HL-60 (cell line): ENCODE measurements around the gene CACNA1E.
"Not testable (repeated sequence)": the region's sequence is repeated elsewhere in the genome, so short reads cannot be mapped to it uniquely, and the experiment has no call there.

Experiments
- DNase-seq, 2 experiments: peaks; one replicate each; pipeline ENCODE4 v3.0.0-alpha.2; 2010 to 2020; ENCODE audit warnings: low read depth in 1 of 2, low spot score in 1 of 2
- H3K27ac ChIP-seq: fragments of 250-450 bp; sonication (Bioruptor Pico); replicated peaks from 2 replicates; pipeline ENCODE4 v1.5.1; 2020; ENCODE audit warnings: mild to moderate bottlenecking, moderate library complexity
- H3K27me3 ChIP-seq: fragments of 250-450 bp; sonication (Bioruptor Pico); 2 replicates; pipeline ENCODE4 v1.5.1; 2021; ENCODE audit warnings: mild to moderate bottlenecking, moderate library complexity; ENCODE audit not compliant: insufficient read depth, poor library complexity, severe bottlenecking
- H3K4me3 ChIP-seq: replicated peaks from 2 replicates; pipeline ENCODE4 v1.5.1; 2011; ENCODE audit warnings: mild to moderate bottlenecking, control low read depth, low read length; ENCODE audit not compliant: insufficient read depth
- GABPA ChIP-seq: IDR thresholded peaks from 2 replicates; pipeline ENCODE4 v1.6.1; 2012; ENCODE audit warnings: low read depth
- POLR2AphosphoS5 ChIP-seq: IDR thresholded peaks from 2 replicates; pipeline ENCODE4 v1.6.1; 2012; ENCODE audit warnings: low read depth
- REST ChIP-seq: IDR thresholded peaks from 2 replicates; pipeline ENCODE4 v1.6.1; 2012; ENCODE audit warnings: low read depth; ENCODE audit not compliant: insufficient replicate concordance
- SPI1 ChIP-seq: IDR thresholded peaks from 2 replicates; pipeline ENCODE4 v1.6.1; 2012; ENCODE audit warnings: low read depth, mild to moderate bottlenecking, borderline replicate concordance
- TF ChIP-seq, protein P1 (sequence below): IDR thresholded peaks from one replicate; pipeline ENCODE4 v1.5.1; 2011; ENCODE audit warnings: low read length, control low read depth, inconsistent platforms; ENCODE audit not compliant: insufficient read depth

CACNA1E gene

GRCh38 chr1:181541458-181541857 lies 58.1 kb downstream of the CACNA1E start:
- TF ChIP-seq, protein P1, sequence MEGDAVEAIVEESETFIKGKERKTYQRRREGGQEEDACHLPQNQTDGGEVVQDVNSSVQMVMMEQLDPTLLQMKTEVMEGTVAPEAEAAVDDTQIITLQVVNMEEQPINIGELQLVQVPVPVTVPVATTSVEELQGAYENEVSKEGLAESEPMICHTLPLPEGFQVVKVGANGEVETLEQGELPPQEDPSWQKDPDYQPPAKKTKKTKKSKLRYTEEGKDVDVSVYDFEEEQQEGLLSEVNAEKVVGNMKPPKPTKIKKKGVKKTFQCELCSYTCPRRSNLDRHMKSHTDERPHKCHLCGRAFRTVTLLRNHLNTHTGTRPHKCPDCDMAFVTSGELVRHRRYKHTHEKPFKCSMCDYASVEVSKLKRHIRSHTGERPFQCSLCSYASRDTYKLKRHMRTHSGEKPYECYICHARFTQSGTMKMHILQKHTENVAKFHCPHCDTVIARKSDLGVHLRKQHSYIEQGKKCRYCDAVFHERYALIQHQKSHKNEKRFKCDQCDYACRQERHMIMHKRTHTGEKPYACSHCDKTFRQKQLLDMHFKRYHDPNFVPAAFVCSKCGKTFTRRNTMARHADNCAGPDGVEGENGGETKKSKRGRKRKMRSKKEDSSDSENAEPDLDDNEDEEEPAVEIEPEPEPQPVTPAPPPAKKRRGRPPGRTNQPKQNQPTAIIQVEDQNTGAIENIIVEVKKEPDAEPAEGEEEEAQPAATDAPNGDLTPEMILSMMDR, result no peak
- TF ChIP-seq GABPA (no peak), POLR2AphosphoS5 (no peak), REST (no peak), SPI1 (no peak)
- H3K4me3 ChIP-seq, result no peak overlapping the region
- no peak overlapping the region for H3K27ac ChIP-seq
- no peaks in the 10 kb centered on the region for H3K27me3 ChIP-seq
- DNase-seq, result no peak

DNA sequence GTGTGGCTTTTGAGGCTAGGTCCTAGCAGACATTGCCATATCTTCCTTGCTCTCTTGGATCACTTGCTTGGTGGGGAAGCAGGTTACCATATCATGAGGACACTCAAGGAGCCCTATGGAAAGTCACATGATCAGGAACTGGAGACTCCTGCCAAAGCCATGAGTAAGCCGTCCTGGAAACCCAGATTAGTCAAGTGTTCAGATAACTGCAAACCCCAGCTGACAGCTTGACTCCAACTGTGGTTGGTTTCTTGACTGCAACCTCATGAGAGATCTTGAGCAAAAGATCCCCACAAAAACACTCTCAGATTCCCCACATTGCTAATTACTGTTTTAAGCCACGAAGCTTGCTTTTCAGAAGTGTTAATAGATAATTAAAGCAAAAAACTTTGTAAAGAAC lies 58.6 kb downstream of the CACNA1E start:
- Histone ChIP-seq H3K27ac (peak overlapping the region; percentile 44), H3K4me3 (no peak overlapping the region), H3K27me3 (no peaks in the 10 kb centered on the region)
- no peak for TF ChIP-seq SPI1
- TF ChIP-seq POLR2AphosphoS5, result no peak
- no peak for TF ChIP-seq REST
- TF ChIP-seq, protein P1, result no peak
- TF ChIP-seq GABPA, result no peak
- no peak for DNase-seq

DNA sequence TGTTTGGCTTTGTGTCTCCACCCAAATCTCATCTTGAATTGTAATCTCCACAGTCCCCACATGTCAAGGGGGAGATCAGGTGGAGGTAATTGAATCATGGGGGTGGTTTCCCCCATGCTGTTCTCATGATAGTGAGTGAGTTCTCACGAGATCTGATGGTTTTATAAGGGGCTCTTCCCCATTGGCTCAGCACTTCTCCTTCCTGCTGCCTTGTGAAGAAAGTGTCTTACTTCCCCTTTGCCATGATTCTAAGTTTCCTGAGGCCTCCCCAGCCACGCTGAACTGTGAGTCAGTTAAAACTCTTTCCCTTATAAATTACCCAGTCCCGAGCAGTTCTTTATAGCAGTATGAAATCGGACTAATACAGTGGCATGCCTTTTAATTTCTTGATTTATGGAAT lies 59.1 kb downstream of the CACNA1E start:
- not testable (repeated sequence) for H3K4me3 ChIP-seq, H3K27me3 ChIP-seq
- DNase-seq, result peak; percentile 18 to 69
- H3K27ac ChIP-seq, result peak overlapping the region; percentile 44
- peak; percentile 78 for TF ChIP-seq SPI1

GRCh38 chr1:181545395-181545794 lies 62.1 kb downstream of the CACNA1E start:
- no peak for TF ChIP-seq REST
- TF ChIP-seq GABPA, result no peak
- TF ChIP-seq SPI1, result no peak
- TF ChIP-seq POLR2AphosphoS5, result no peak
- no peak for DNase-seq
- Histone ChIP-seq H3K4me3 (no peak overlapping the region), H3K27me3 (no peaks in the 10 kb centered on the region), H3K27ac (no peak overlapping the region)
